GM06990 (cell line): ENCODE measurements around the gene B3GNT9.

Source experiments
- DNase-seq: peaks from one replicate; pipeline ENCODE4 v3.0.0-alpha.2; 2011; ENCODE audit not compliant: insufficient read length; ENCODE audit errors: extremely low read depth
- H3K27me3 ChIP-seq: replicated peaks from 2 replicates; pipeline ENCODE4 v1.6.0; 2011; ENCODE audit warnings: low read length; ENCODE audit not compliant: control insufficient read depth, insufficient read depth
- H3K36me3 ChIP-seq: 2 replicates; pipeline ENCODE4 v1.5.1; 2011; ENCODE audit warnings: low read length; ENCODE audit not compliant: control insufficient read depth, insufficient read depth
- H3K4me3 ChIP-seq: replicated peaks from 2 replicates; pipeline ENCODE4 v1.5.1; 2011; ENCODE audit warnings: low read depth, mild to moderate bottlenecking, control low read depth, low read length
- TF ChIP-seq, protein P1 (sequence below): IDR thresholded peaks from 2 replicates; pipeline ENCODE4 v1.5.1; 2011; ENCODE audit warnings: low read length, control low read depth, mild to moderate bottlenecking, inconsistent platforms; ENCODE audit not compliant: insufficient read depth, poor library complexity, severe bottlenecking

The B3GNT9 gene

DNA sequence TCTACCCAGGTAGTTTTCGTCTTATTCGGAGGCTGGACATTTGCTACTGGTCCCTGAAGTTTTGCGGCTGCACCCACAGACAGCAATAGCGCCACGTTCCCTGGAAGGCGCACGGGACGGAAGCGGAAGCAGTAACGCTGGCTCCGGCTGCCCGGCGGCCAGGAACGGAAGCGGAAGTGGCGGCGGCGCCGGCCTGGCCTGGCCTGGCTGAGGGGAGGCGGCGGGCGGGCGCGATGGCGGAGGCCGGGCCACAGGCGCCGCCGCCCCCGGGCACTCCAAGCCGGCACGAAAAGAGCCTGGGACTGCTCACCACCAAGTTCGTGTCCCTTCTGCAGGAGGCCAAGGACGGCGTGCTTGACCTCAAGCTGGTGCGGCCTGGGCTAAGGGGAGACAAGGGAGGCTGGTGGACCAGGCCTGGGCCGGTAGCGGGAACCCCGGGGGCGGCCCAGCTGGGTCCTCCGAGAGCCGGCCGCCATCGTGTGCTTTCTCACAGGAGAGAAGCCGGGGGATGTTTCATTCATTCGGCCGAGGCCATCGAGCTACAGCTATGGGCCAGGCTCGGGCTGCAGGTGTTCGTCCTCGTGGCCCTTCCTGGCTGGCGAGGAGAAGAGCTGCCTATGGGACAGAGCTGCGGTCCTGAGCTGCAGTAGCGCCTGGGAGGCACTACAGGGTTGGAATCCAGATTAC is 41.3 kb upstream of the B3GNT9 start, which contains the start of gene E2F4:
E2F4 (plus strand) TSS at position 161 of the 687 bp plus-strand sequence; CDS start at position 234, 73 bp downstream.
- Histone ChIP-seq H3K27me3 (no peaks in the 10 kb centered on the region), H3K36me3 (peaks cover 26% of the 10 kb centered on the region), H3K4me3 (peak within 1 kb of the TSS; percentile 100)
- TF ChIP-seq, protein P1, sequence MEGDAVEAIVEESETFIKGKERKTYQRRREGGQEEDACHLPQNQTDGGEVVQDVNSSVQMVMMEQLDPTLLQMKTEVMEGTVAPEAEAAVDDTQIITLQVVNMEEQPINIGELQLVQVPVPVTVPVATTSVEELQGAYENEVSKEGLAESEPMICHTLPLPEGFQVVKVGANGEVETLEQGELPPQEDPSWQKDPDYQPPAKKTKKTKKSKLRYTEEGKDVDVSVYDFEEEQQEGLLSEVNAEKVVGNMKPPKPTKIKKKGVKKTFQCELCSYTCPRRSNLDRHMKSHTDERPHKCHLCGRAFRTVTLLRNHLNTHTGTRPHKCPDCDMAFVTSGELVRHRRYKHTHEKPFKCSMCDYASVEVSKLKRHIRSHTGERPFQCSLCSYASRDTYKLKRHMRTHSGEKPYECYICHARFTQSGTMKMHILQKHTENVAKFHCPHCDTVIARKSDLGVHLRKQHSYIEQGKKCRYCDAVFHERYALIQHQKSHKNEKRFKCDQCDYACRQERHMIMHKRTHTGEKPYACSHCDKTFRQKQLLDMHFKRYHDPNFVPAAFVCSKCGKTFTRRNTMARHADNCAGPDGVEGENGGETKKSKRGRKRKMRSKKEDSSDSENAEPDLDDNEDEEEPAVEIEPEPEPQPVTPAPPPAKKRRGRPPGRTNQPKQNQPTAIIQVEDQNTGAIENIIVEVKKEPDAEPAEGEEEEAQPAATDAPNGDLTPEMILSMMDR = no peak
- DNase-seq = peak; percentile 91

DNA sequence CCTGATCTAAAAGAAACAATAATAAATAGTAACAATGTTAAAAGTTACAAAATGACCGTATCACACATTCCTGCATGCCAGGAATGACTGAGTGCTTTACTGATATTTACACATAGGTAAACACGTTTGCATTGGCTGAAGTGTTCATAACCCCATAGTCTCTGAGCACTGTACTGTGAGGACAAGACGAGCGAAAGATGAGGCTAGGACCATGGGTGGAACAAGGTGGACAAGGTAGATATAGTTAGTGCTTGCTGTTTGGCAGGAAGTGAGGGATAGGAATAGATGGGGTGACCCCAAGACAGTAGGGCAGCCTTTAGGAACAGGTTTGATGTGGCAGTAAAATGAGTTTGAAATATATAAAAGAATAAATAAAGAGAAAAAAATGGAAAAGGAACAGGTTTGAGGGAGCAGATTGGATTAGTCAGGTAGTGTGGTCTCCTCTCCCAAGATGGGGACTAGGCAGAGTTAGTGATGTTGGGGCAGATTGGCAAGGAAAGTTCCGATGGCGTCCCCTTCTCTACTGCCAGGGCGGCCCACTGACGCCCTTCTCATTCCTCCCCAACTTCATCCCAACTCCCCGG is 40.7 kb upstream of the B3GNT9 start:
- peak overlapping the region; percentile 100 for H3K4me3 ChIP-seq
- DNase-seq = no peak
- TF ChIP-seq, protein P1 = no peak
- H3K36me3 ChIP-seq = peaks cover 21% of the 10 kb centered on the region
- no peaks in the 10 kb centered on the region for H3K27me3 ChIP-seq

DNA sequence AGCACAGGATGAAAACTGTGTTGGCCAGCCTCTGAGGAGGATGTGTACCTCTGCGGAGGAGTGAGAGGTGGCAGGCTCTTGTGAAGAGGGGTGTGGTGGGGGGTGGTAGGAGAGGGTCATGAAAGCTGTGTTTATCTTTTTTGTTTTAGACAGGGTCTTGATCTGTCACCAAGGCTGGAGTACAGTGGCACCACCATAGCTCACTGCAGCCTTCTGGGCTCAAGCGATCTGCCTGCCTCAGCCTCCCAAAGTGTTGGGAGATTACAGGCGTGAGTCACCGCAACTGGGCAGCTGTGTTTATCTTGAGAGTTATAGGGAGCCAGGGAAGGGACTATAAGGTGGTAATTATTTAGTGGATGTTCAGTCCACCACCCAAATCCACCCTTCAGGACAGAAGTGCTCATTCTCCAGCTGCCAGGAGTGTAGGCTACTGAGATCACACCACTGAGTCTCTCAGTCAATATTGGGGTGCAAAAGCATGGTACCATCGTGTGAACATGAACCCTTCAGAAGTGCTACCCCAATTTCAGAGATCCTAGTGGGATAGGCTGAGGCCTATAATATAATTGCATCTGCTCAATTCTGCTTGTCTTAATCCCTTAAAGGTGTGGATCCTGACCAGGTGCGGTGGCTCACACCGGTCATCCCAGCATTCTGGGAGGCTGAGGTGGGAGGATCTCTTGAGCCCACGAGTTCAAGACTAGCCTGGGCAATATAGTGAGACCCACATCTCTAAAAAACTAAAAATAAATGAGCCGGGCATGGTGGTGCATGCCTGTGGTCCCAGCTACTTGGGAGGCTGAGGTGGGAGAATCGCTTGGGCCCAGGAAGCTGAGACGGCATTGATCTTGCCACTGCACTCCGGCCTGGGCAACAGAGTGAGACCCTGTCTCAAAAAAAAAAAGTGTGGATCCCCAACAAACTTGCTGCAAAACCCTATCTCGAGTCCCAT is 39.9 kb upstream of the B3GNT9 start:
- DNase-seq = no peak
- H3K36me3 ChIP-seq = peaks cover 14% of the 10 kb centered on the region
- H3K4me3 ChIP-seq = no peak overlapping the region
- H3K27me3 ChIP-seq = no peaks in the 10 kb centered on the region
- TF ChIP-seq, protein P1 = no peak

DNA sequence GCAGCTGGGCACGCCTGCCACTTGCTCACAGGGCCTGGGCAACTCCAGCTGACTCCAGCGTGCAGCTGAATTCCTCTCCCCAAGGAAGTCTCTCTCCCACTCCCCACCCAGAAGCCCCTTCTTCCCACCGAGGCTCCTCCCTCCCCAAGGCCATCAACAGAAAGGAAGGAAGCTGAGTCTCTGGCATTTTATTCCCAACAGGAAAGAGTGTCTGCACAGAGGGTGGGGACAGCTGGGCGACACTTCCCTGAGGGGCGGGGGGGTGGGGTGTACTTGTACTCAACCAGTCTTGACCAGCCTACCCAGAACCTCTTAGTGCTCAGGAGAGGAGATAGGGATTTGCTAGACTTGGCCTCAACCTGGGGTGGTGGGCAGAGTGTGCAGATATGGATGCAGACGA is 39.2 kb upstream of the B3GNT9 start, which contains the start of gene EXOC3L1:
EXOC3L1 (minus strand) TSS at position 96 of the 400 bp plus-strand sequence. CDS start 460 bp downstream, outside the sequence.
- TF ChIP-seq, protein P1 = no peak
- no peak within 1 kb of the TSS for H3K4me3 ChIP-seq
- peaks cover 11% of the 10 kb centered on the region for H3K36me3 ChIP-seq

DNA sequence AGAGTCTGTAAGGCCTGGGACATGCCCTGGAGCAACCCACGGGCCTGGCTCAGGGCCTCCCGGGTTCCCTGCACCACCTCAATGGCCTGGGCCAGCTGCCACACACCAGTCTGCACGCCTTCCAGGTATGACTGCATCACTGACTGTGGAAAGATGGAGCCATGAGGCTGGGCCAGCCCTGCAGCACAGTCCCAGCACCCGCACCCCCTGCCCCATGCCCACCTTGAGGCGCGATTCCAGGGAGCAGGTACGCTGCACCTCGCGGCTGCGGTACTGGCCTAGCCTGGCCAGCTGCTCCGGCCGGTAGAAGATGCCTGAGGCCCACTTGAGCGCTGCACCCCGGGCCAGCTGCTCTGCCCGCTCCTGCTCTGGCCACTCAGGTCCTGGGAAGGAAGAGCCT is 38.0 kb upstream of the B3GNT9 start:
- TF ChIP-seq, protein P1 = no peak
- no peaks in the 10 kb centered on the region; the same call in 1 of the 2 replicates for H3K27me3 ChIP-seq
- H3K36me3 ChIP-seq = no peaks in the 10 kb centered on the region
- H3K4me3 ChIP-seq = no peak overlapping the region
- DNase-seq = no peak

More for the DNA sequence above, 39.2 kb upstream of the B3GNT9 start, which contains the start of gene EXOC3L1:
- no peak for DNase-seq
- H3K27me3 ChIP-seq = no peaks in the 10 kb centered on the region
